HG03432 (cell line): ENCODE results near the gene TSSK2.

Experiments used
- ATAC-seq: cut with Tn5 transposase; IDR thresholded peaks from one replicate; pipeline ENCODE4 v1.9.1; 2021; ENCODE audit warnings: mild to moderate bottlenecking, moderate library complexity; ENCODE audit not compliant: unreplicated experiment

The TSSK2 gene

DNA sequence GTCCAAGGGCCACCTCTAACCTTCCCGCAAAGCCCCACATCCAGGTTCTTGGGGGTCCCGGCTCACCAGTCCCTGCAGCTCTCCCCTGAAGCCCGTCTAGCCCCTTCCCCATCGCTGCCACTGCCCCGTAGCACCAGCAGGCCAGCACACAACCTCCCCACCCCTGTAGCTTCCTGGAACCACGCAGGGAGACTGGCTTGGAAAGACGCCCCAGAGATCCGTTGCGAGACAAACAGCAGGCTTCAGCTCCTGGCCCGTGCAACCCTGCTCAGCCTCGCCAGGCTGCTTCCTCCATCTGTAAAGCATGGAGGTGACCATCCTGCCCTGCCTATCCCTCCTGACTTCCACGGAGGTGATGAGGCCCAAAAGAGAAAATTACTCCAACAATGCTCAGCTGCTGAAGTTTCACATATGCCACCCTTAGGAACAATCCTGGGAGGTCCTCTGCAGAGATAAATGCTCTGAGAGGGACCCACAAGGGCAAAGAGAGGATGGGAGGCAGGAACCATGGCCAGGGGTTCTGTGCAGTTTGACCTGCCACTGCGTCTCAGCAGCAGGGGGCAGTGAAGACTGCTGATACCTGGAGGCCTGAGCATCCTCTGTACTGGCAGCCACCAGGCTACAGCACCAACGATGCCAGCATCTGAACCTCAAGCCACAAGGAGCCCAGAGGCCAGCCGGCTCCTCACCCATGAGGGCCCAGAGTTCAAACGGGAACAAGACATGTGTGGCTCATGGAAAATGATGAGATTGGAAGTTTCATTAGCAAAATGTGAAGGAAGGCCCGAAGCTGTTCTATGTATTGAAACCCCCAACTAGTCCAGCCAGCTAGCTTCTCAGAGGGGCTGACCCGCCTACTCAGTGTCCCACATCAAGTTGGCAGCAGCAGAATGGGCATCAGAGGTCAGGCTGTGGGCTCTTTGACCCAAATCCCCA is 25.0 kb upstream of the TSSK2 start:
- no peak for ATAC-seq

DNA sequence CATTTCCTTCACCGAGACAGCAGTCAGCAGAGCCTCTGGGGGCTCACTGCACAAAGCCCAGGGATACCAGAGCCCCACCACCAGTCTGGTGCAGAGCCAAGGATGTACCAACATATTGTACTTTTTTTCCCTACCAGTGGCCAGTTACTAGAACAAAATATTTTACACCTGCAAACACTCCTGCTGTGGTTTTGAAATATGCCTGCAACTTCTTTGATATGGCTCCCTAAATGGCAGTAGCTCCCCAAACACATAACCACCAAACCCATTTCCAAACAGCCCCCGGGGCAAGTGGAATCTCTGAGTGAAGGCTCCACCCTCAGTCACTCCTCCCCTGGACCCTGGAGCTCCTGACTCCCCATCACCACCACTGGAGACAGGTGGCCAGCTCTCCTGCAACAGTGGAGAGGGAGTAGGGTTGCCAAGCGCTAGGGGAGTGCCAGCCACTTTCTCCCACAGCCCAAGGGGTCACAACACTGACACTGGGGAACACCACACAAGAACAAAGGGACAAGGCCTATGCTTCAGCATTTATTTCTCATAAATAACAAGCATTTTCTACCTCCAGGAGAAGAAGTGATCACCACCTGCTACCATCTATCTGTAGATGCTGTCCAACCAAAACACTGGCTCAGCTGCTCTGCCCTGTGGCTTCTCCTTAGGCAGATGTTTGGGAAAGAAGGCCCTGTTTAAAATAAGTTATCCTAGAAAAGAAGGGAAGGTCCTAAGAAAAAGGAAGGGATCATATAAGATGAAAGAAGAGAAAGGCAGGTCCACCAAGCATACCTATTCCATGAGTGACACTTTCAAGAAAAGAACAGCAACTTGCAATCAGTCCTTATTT is 24.0 kb upstream of the TSSK2 start:
- ATAC-seq: no peak

DNA sequence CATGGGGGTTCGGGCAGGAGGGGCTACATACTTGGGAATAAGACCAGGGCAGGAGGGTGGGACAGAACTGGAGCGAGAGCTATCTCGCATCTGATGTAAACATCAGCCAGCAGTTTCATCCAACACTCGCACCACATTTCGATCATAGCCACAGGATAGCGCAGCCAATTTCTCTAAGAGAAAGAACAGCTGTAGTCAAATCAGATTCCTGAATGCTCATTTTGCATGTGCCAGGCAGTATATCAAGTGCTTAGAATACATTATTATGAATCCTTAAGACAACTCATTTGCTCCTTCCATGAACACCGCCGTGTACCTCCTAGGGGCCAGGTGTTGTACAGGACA is 23.4 kb upstream of the TSSK2 start:
- no peak for ATAC-seq

DNA sequence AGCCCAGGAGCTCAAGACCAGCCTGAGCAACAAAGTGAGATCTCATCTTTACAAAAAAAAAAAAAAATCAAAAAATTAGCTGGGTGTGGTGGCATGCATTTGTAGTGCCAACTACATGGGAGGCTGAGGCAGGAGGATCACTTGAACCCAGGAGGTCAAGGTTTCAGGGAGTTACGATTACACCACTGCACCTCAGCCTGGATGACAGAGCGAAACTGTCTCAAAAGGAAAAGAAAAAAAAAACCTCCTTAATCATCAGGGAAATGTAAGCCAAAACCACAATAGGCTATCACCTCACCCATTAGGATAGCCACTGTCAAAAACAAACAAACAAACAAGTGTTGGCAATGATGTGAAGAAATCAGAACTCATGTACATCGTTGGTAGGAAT is 22.3 kb upstream of the TSSK2 start:
- no peak for ATAC-seq

DNA sequence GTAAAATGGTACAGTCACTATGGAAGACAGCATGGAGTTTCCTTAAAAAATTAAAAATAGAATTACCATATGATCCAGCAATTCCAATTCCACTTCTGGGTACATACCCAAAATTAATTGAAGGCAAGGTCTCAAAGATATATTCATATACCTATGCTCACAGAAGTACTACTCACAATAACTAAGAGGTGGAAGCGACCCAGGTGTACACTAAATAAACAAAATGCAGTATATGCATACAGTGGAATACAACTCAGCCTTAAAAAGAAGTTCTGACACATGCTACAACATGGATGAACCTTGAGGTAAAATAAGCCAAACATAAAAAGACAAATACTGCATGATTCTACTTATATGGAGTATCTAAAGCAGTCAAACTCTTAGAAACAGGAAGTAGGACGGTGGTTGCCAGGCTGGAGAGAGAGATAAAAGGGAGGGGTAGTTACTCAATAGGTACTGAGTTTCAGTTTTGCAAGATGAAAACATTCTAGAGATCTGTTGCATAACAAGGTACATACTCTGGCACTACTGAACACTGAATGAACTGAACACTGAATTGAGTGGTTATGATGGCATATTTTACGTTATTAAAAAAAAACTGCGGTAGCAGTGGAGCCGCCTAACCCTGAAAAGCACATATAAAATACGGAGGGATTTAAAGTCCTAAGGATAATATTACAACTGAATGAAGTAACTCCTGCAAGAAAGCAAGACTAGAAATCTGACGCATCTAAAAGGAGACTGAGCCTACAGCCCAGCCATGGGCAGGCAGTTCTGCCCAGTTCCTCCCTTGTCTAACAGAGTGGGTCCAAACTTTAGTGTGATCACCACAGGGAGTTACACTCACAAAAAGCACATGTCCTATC is 21.7 kb upstream of the TSSK2 start:
- peak; percentile 91 for ATAC-seq

DNA sequence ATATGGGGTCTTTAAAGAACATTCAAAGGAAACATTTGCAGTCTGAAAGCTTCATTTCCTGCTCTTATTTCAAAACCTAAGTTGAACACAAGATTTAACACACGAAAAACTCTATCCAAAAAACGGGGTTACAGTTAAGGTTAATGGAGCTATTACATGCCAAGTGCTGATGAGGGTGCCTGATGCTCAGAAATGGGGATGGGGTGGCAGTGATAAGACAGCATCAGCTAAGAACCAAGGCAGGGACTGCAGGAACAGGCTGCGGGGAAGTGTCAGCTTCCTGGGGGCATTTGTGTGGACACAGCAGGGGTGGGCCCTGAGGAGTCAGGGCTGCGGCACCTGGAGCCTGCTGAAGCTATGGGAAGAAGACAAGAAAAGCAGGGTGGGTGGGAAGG is 21.0 kb upstream of the TSSK2 start:
- no peak for ATAC-seq

- ATAC-seq: no peak
Observed at GRCh38 chr22:19110646-19111045, 20.5 kb upstream of the TSSK2 start.

DNA sequence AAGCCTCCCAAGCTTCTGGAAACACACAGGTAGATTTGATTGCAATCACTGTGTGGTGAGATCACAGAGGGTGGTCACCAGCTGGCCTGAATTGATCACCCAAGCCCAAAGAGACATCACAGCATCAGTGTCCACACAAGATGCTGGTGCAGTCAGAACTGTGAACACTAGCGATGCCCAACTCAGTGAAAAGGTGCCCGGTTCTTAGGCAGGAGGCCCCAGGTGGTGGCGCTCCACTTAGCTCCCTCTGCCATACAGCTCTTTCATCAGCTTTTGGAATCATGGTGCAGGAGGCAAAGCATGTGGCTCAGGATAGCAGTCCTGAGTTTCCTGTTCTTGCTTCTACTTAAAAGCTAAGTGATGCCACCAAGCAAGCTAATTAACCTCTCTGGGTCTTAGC is 20.0 kb upstream of the TSSK2 start:
- no peak for ATAC-seq

DNA sequence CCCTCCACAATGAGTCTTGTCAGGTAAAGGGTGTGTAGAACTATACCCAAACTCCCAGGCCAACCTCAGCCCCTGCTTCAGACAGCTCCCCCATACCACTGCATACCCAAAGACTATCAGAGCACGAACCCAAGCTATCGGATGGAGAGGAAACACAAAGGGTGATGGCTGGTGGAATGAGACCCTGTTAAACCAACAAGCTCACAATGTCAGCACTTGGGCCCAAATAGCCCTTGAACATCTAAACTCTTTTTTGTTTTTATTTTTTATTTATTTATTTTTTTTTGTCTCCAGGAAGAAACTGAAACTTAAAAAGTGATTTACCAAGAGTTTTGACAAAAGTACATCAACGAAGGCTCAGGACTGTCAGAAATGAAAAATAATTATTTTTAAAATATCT is 19.5 kb upstream of the TSSK2 start:
- no peak for ATAC-seq

DNA sequence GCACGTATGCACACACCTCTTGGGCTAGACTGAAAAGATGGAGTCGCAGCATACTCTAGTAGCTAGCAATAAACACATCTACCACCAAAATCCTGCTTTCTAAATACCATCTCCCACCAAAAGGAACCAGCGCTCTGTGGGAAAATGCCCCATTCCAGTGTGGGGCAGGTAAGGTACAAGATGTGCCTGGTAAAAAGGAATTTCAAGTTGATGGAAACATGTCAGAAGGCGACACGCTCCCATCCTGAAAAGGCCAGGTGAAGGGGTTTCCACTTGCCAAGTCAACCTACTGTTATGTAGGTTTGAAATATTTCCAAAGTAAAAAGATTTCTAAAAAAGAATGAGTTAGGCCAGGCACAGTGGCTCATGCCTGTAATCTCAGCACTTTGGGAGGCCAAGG is 17.7 kb upstream of the TSSK2 start:
- ATAC-seq: no peak

DNA sequence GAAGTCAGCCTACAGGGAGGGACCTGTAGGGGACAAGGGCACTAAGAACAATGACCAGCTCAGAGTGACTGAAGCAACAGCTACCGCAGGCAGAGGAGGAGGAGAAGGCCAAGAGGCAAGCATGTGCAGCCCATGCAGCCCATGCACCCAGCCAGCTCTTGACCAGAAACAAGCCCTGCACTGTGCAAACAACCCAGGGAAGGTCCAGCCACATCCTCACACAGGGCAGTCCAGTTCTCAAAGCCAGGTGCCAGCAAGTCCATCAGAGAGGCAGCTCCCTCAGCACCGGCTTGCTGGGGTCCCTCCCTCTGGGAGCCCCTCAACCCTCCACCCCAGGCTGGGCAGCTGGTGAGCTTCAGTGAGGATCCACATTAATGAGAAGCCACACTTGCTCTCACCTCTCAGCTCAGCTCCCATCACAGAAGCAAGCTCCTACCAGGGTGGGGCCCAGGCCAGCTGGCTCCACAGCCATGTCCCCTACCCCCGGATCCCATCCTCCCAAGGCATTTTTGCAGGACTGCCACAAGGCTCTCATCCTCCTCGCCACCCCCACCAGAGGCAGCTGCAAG is 16.0 kb upstream of the TSSK2 start:
- no peak for ATAC-seq

- no peak for ATAC-seq
Observed at GRCh38 chr22:19115628-19116027, 15.5 kb upstream of the TSSK2 start.

- ATAC-seq: no peak
Observed at GRCh38 chr22:19117111-19117512, 14.0 kb upstream of the TSSK2 start.

DNA sequence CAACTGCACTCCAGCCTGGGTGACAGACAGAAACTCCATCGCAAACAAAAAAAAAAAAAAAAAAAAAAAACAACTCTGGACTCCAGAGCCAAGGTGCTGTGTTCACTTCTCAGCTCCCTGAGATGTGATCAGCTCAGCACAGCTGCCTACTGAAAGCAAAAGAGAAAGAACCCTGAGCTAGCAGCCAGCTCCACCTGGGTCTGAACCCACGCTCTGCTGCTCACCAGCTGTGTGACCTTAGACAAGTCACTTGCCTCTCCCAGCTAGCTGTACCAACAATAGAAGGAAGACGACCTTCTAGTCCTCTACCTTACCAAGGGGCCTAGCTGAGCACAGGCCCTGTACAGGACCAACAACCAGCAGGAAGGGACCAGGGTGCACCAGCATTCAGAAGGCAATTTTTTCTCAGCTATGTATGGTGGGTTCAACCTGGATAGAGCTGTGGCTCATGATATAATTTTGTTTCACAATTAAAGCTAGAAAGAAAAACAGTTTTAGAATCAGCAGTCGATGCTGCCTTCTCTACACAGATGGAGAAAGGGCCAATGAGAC is 12.7 kb upstream of the TSSK2 start:
- ATAC-seq: peak; percentile 35

GRCh38 chr22:19119949-19120348 is 11.2 kb upstream of the TSSK2 start:
- ATAC-seq: no peak

- no peak for ATAC-seq
Observed at GRCh38 chr22:19120829-19121630, 10.1 kb upstream of the TSSK2 start.

DNA sequence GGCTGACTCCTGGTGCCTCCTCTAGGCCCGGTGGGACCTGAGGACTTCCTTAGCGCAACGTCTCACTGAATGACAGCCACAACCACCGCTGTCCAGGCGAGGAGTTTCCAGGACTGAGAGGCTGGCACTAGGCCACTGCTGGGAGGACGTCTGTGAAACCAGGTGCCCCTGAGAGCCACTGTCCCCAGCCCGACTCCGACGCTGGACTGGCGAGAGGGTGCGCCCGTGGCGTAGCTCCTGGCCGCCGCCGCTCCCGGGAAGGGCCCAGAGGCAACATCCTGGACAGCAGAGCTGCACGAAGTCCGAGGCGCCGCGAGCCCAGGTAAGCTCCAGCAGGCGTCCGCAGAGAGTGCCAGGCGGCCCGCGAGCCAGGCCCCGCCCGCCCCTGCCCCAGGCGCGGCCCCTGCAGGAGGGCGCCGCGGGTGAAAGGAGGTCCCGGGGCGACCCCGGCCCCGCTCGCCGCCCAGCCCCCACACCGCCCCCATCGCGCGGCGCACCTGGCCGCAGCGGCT is 9.4 kb upstream of the TSSK2 start:
- peak; percentile 30 for ATAC-seq

GRCh38 chr22:19122143-19122751 is 8.9 kb upstream of the TSSK2 start, which contains the start of gene DGCR2:
TSS of gene DGCR2 (minus strand) at chr22:19122412. CDS start at chr22:19122206, 206 bp downstream.
- ATAC-seq: peak; percentile 84
